K562 (cell line): ENCODE results near the gene DDAH2. TPM values are rescaled to one million over a fixed set of nuclear protein-coding genes. Genes with fewer than 3 reads are reported as not detected.

Experiments
- BACH1 ChIP-seq: fragments of 200-800 bp; sonication (Bioruptor generic); IDR thresholded peaks from 2 replicates; pipeline ENCODE4 v1.6.1; 2016; ENCODE audit warnings: missing genetic modification characterization, missing compliant biosample characterization
- CC2D1A ChIP-seq: fragments of 450-650 bp; IDR thresholded peaks from 2 replicates; pipeline ENCODE4 v1.6.1; 2017; ENCODE audit warnings: mild to moderate bottlenecking
- GABPA ChIP-seq: fragments of 200-800 bp; sonication (Bioruptor generic); conservative IDR thresholded peaks from 2 replicates; pipeline ENCODE4 v1.6.1; 2016; ENCODE audit warnings: low read depth, missing genetic modification characterization, missing compliant biosample characterization
- HES1 ChIP-seq: fragments of 450-650 bp; IDR thresholded peaks from 2 replicates; pipeline ENCODE4 v1.6.1; 2016; ENCODE audit warnings: low read depth, mild to moderate bottlenecking, moderate library complexity
- IRF1 ChIP-seq: sonication (generic); formaldehyde crosslinking; IDR thresholded peaks from 2 replicates; pipeline ENCODE4 v1.8.0; 2022; ENCODE audit warnings: missing genetic modification reagents, mild to moderate bottlenecking, borderline replicate concordance
- IRF2 ChIP-seq: sonication (generic); formaldehyde crosslinking; IDR thresholded peaks from 2 replicates; pipeline ENCODE4 v1.8.1; 2022; ENCODE audit warnings: mild to moderate bottlenecking, missing genetic modification reagents
- MYNN ChIP-seq, 2 experiments: sonication (generic); formaldehyde crosslinking in 1 of 2; IDR thresholded peaks; 2 replicates each; pipeline versions ENCODE4 v1.5.0 to v1.6.1; 2016 to 2020; ENCODE audit warnings: antibody characterized with exemption in 1 of 2, missing genetic modification reagents in 1 of 2
- RREB1 ChIP-seq: fragments of 250-450 bp; sonication (Bioruptor Pico); IDR thresholded peaks from 2 replicates; pipeline ENCODE4 v1.4.0; 2020
- SMARCA4 ChIP-seq: fragments of 450-650 bp; IDR thresholded peaks from 2 replicates; pipeline ENCODE4 v1.6.1; 2016
- TARDBP ChIP-seq: fragments of 450-650 bp; IDR thresholded peaks from 2 replicates; pipeline ENCODE4 v1.6.1; 2016
- TEAD1 ChIP-seq, 2 experiments: fragments of 450-650 bp in 1 of 2; sonication (generic) in 1 of 2; formaldehyde crosslinking; IDR thresholded peaks; 2 replicates each; pipeline versions ENCODE4 v1.4.0 to v1.8.0; 2020 to 2022; ENCODE audit warnings: mild to moderate bottlenecking in 2 of 2, missing genetic modification reagents in 1 of 2
- U2AF2 ChIP-seq: fragments of 200-400 bp; formaldehyde crosslinking; optimal IDR thresholded peaks from 2 replicates; pipeline ENCODE3; 2017; ENCODE audit warnings: low read depth, mild to moderate bottlenecking, low read length
- VEZF1 ChIP-seq: fragments of 200-800 bp; sonication (Bioruptor generic); IDR thresholded peaks from 2 replicates; pipeline ENCODE4 v1.6.1; 2017; ENCODE audit warnings: missing genetic modification characterization, missing compliant biosample characterization
- YY1 ChIP-seq, 3 experiments: IDR thresholded peaks; 2 replicates each; pipeline ENCODE4 v1.6.1; 2011; ENCODE audit warnings: low read length in 2 of 3, mild to moderate bottlenecking in 2 of 3, moderate library complexity in 2 of 3, borderline replicate concordance in 1 of 3, control low read depth in 1 of 3, low read depth in 1 of 3; ENCODE audit not compliant: insufficient read depth in 3 of 3, insufficient replicate concordance in 2 of 3, control insufficient read depth in 1 of 3, insufficient read length in 1 of 3; ENCODE audit errors: extremely low read depth in 1 of 3
- ZBTB9 ChIP-seq: fragments of 450-650 bp; formaldehyde crosslinking; IDR thresholded peaks from 2 replicates; pipeline ENCODE4 v1.4.0; 2020; ENCODE audit warnings: mild to moderate bottlenecking, moderate library complexity
- ZNF134 ChIP-seq: fragments of 250-450 bp; sonication (Bioruptor Pico); conservative IDR thresholded peaks from 2 replicates; pipeline ENCODE4 v1.4.0; 2020
- ZSCAN29 ChIP-seq: fragments of 450-650 bp; IDR thresholded peaks from 2 replicates; pipeline ENCODE4 v1.6.1; 2017
- polyA plus RNA-seq, 8 experiments: library from polyadenylated mRNA; depleted of rRNA in 4 of 8; stranded (reverse) in 5 of 8; unstranded in 3 of 8; fragments of >200 nt; fragmentation: Nextera tagmentation in 2 of 8; fragmentation: Illumina TruSeq in 1 of 8; extraction: Ambion mirVana in 2 of 8; extraction: Trizol in 1 of 8; gene quantifications; 2 replicates each; pipeline versions ENCODE4 v1.2.1 to v1.2.3, GENCODE V29; 2011 to 2014; ENCODE audit warnings: inconsistent platforms in 1 of 8, missing spikeins in 1 of 8
- total RNA-seq, 7 experiments: library from RNA; depleted of rRNA in 6 of 7; stranded (reverse); fragments of >200 nt in 6 of 7; fragmentation: Illumina TruSeq in 2 of 7; extraction: Trizol in 2 of 7; gene quantifications; 2 replicates each; pipeline versions ENCODE4 v1.2.1 to v1.2.3, GENCODE V29; 2011 to 2021; ENCODE audit warnings: low replicate concordance in 1 of 7

Gene DDAH2
- total and polyA plus RNA-seq, 9 of the 15 experiments (the other 6 are each of a cell fraction or from before 2014, with no cell fraction given) = 1.8 to 45.4 (median 21.4) TPM

GRCh38 chr6:31717499-31718222 lies 11.4 kb downstream of the DDAH2 start (continued):
- TF ChIP-seq ZBTB9 (CRISPR knock-in tag) (no peak), YY1 (IDR thresholded peaks at IDR 0.05; ENCODE audit: borderline replicate concordance in 1 of 3, control insufficient read depth in 1 of 3, extremely low read depth in 1 of 3, insufficient read depth in 3 of 3, insufficient read length in 1 of 3, insufficient replicate concordance in 2 of 3, low read depth in 1 of 3, low read length in 2 of 3) (peak in 1 of 3 experiments; percentile 76), IRF2 (no peak), RREB1 (no peak), CC2D1A (no peak), TEAD1 (CRISPR knock-in tag; IDR thresholded peaks at IDR 0.05) (no peak), BACH1 (tag) (no peak), ZSCAN29 (no peak), VEZF1 (CRISPR knock-in tag) (no peak), U2AF2 (no peak), IRF1 (CRISPR knock-in tag) (no peak), GABPA (tag) (no peak), MYNN (IDR thresholded peaks at IDR 0.05) (no peak), MYNN (CRISPR knock-in tag; IDR thresholded peaks at IDR 0.05) (no peak), SMARCA4 (peak; percentile 93), TARDBP (0 out of 2 replicates have a peak, but pooled peaks have one; percentile 31), HES1 (no peak), ZNF134 (no peak)
